HG03060 (cell line): ENCODE measurements around the gene MUC21.
"Not testable (repeated sequence)": the region's sequence is repeated elsewhere in the genome, so short reads cannot be mapped to it uniquely, and the experiment has no call there.

ENCODE experiments used
- ATAC-seq: cut with Tn5 transposase; IDR thresholded peaks from one replicate; pipeline ENCODE4 v1.9.1; 2021; ENCODE audit warnings: low read depth, moderate number of reproducible peaks; ENCODE audit not compliant: unreplicated experiment

MUC21 gene

GRCh38 chr6:30966154-30966553 is 17.4 kb upstream of the MUC21 start:
- no peak for ATAC-seq

- not testable (repeated sequence) for ATAC-seq
These were observed 14.3 kb upstream of the MUC21 start for GRCh38 chr6:30969171-30969570.

GRCh38 chr6:30970946-30971345 is 12.6 kb upstream of the MUC21 start:
- ATAC-seq: no peak

GRCh38 chr6:30972816-30973215 is 10.7 kb upstream of the MUC21 start:
- no peak for ATAC-seq

GRCh38 chr6:30974490-30975252 is 8.8 kb upstream of the MUC21 start:
- ATAC-seq: no peak

GRCh38 chr6:30979141-30979540 is 4.4 kb upstream of the MUC21 start:
- ATAC-seq: no peak

- ATAC-seq: no peak
These were observed 3.8 kb upstream of the MUC21 start for GRCh38 chr6:30979690-30980089.

GRCh38 chr6:30981942-30982772 is 1.4 kb upstream of the MUC21 start:
- no peak for ATAC-seq

- no peak for ATAC-seq
These were observed 2.0 kb downstream of the MUC21 start for GRCh38 chr6:30985490-30985889.

- ATAC-seq: no peak
These were observed 3.8 kb downstream of the MUC21 start for GRCh38 chr6:30987304-30987703.

- no peak for ATAC-seq
These were observed 4.8 kb downstream of the MUC21 start for GRCh38 chr6:30988209-30988825.

- ATAC-seq: no peak
These were observed 7.0 kb downstream of the MUC21 start for GRCh38 chr6:30990422-30991086.

- ATAC-seq: no peak
These were observed 8.4 kb downstream of the MUC21 start for GRCh38 chr6:30991891-30992290.

GRCh38 chr6:30997301-30997700 is 13.8 kb downstream of the MUC21 start:
- ATAC-seq: no peak

- ATAC-seq: no peak
These were observed 15.3 kb downstream of the MUC21 start for GRCh38 chr6:30998785-30999184.

- ATAC-seq: not testable (repeated sequence)
These were observed 16.7 kb downstream of the MUC21 start for GRCh38 chr6:31000067-31000860.

- no peak for ATAC-seq
These were observed 17.9 kb downstream of the MUC21 start for GRCh38 chr6:31001281-31001888.

- ATAC-seq: no peak
These were observed 19.0 kb downstream of the MUC21 start for GRCh38 chr6:31002471-31002870.

GRCh38 chr6:31004794-31005193 is 21.3 kb downstream of the MUC21 start:
- ATAC-seq: no peak
